Stimulated activated CD8-positive, alpha-beta memory T cell treated with anti-CD3 and anti-CD28 coated beads, Interleukin-7, amount 100 ng/mL, for 24 hours (primary cell): ENCODE data around the gene AHCTF1.
"Not testable (repeated sequence)": the region's sequence is repeated elsewhere in the genome, so short reads cannot be mapped to it uniquely, and the experiment has no call there.

Experiments used
- DNase-seq: peaks from one replicate; pipeline ENCODE4 v3.0.0-alpha.2; 2020; ENCODE audit warnings: low read depth

The AHCTF1 gene

GRCh38 chr1:246836209-246836966 lies 95.4 kb downstream of the AHCTF1 start:
- DNase-seq: no peak

- no peak for DNase-seq
Measured at GRCh38 chr1:246831543-246831942, 100.2 kb downstream of the AHCTF1 start.

GRCh38 chr1:246828818-246829217 lies 102.9 kb downstream of the AHCTF1 start:
- no peak for DNase-seq

- no peak for DNase-seq
Measured at GRCh38 chr1:246827396-246827795, 104.4 kb downstream of the AHCTF1 start.

GRCh38 chr1:246825557-246826175 lies 106.1 kb downstream of the AHCTF1 start:
- no peak for DNase-seq

- DNase-seq: no peak
Measured at GRCh38 chr1:246824541-246824940, 107.2 kb downstream of the AHCTF1 start.

GRCh38 chr1:246822154-246822553 lies 109.6 kb downstream of the AHCTF1 start:
- not testable (repeated sequence) for DNase-seq

GRCh38 chr1:246820666-246821065 lies 111.1 kb downstream of the AHCTF1 start:
- no peak for DNase-seq

GRCh38 chr1:246817778-246818177 lies 114.0 kb downstream of the AHCTF1 start:
- not testable (repeated sequence) for DNase-seq

- no peak for DNase-seq
Measured at GRCh38 chr1:246815693-246816270, 116.0 kb downstream of the AHCTF1 start.

GRCh38 chr1:246814890-246815289 lies 116.9 kb downstream of the AHCTF1 start:
- DNase-seq: no peak

GRCh38 chr1:246813325-246813724 lies 118.4 kb downstream of the AHCTF1 start:
- not testable (repeated sequence) for DNase-seq

GRCh38 chr1:246811985-246812384 lies 119.8 kb downstream of the AHCTF1 start:
- no peak for DNase-seq

- DNase-seq: no peak
Measured at GRCh38 chr1:246809473-246809872, 122.3 kb downstream of the AHCTF1 start.

GRCh38 chr1:246805135-246805716 lies 126.5 kb downstream of the AHCTF1 start:
- no peak for DNase-seq

- no peak for DNase-seq
Measured at GRCh38 chr1:246803883-246804282, 127.9 kb downstream of the AHCTF1 start.

- DNase-seq: no peak
Measured at GRCh38 chr1:246803373-246803772, 128.4 kb downstream of the AHCTF1 start.

- no peak for DNase-seq
Measured at GRCh38 chr1:246801241-246802020, 130.3 kb downstream of the AHCTF1 start.

GRCh38 chr1:246800756-246801155 lies 131.0 kb downstream of the AHCTF1 start:
- no peak for DNase-seq

GRCh38 chr1:246800356-246800755 lies 131.4 kb downstream of the AHCTF1 start:
- no peak for DNase-seq

- DNase-seq: no peak
Measured at GRCh38 chr1:246798606-246799496, 132.9 kb downstream of the AHCTF1 start.
